Ovary (tissue), 9 donors: Measurements from ENCODE around the gene AKNAD1. TPM values are rescaled to one million over a fixed set of nuclear protein-coding genes. Genes with fewer than 3 reads are reported as not detected.

Experiments used
- DNase-seq, 5 donors: peaks; one replicate each; pipeline ENCODE4 v3.0.0-alpha.2; 2019 to 2020
- H3K27ac ChIP-seq, 2 donors: fragments of 200-600 bp; one replicate each; pipeline versions ENCODE4 v1.5.1 to v1.8.0; 2019 to 2022
- H3K27me3 ChIP-seq: fragments of 200-600 bp; one replicate; pipeline ENCODE4 v1.8.0; 2022
- H3K36me3 ChIP-seq: fragments of 200-600 bp; sonication (generic); one replicate; pipeline ENCODE4 v1.5.1; 2019
- H3K4me1 ChIP-seq: one replicate; pipeline ENCODE4 v1.8.1; 2013; ENCODE audit warnings: mild to moderate bottlenecking, moderate library complexity; ENCODE audit not compliant: insufficient read depth
- H3K4me3 ChIP-seq: fragments of 200-600 bp; sonication (generic); one replicate; pipeline ENCODE4 v1.5.1; 2017
- H3K9me3 ChIP-seq, 2 donors: fragments of 200-600 bp in 1 of 2; sonication (generic) in 1 of 2; one replicate each; pipeline versions ENCODE4 v1.5.1 to v1.8.1; 2013 to 2019; ENCODE audit warnings: mild to moderate bottlenecking in 1 of 2, moderate library complexity in 1 of 2
- CTCF ChIP-seq, 3 donors: fragments of 450-650 bp in 2 of 3; fragments of 200-600 bp in 1 of 3; IDR thresholded peaks; one replicate each; pipeline versions ENCODE4 v1.5.1 to v1.8.0; 2016 to 2022; ENCODE audit warnings: antibody characterized with exemption in 3 of 3, mild to moderate bottlenecking in 1 of 3
- EP300 ChIP-seq: sonication (generic); formaldehyde crosslinking; IDR thresholded peaks from one replicate; pipeline ENCODE4 v1.6.1; 2017; ENCODE audit warnings: antibody characterized with exemption
- POLR2A ChIP-seq: fragments of 450-650 bp; IDR thresholded peaks from one replicate; pipeline ENCODE4 v1.6.1; 2017; ENCODE audit warnings: antibody characterized with exemption, mild to moderate bottlenecking, moderate library complexity
- WGBS, 3 donors: extraction: QIAGEN DNeasy Blood & Tissue Kit in 1 of 3; methylation state at CpG; one replicate each; pipeline versions ENCODE4 v1.1.5 to v1.1.7; 2013 to 2017; 5-methylcytosine and 5-hydroxymethylcytosine counted together
- intact Hi-C, 4 donors: fragments of 100-400 bp; cut with DNase I; formaldehyde crosslinking; loops; one replicate each; pipeline versions ENCODE4 v1.11.0 to v1.15.1; 2022 to 2023
- polyA plus RNA-seq, 2 donors: library from polyadenylated mRNA; stranded (reverse); fragments of 200-250 nt in 1 of 2; fragments of 350-450 nt in 1 of 2; fragmentation: Illumina TruSeq in 1 of 2; extraction: RNeasy Lipid Tissue Mini Kit (QIAGEN cat#74804) in 1 of 2; gene quantifications; one replicate each; pipeline ENCODE4 v1.2.3, GENCODE V29; 2013 to 2014
- total RNA-seq, 7 donors: library from RNA; depleted of rRNA in 2 of 7; stranded (reverse); fragments of >200 nt in 2 of 7; fragmentation: NEBNext Ultra II Directional in 3 of 7; extraction: Animal tissue kit (Norgen Biotek cat#: 25700) in 3 of 7; gene quantifications; one replicate each; pipeline versions ENCODE4 v1.1.0 to v1.2.4, GENCODE V29; 2016 to 2023
- donor health status: DM: no; HTN: no; CAD: no; lungs with moderate emphysema.
- donor health status: DM: no; HTN: no; CAD: no.
- donor health status: Bipolar disorder and iron deficiency.
- donor health status: DM: yes; HTN: yes; CAD: no.
- donor health status: DM: no; HTN: no; CAD: no.
- donor health status: DM: yes; HTN: yes; CAD: no.

The AKNAD1 gene
- total and polyA plus RNA-seq, 9 donors = 0.08 to 0.20 TPM; not detected in 7

- Histone ChIP-seq H3K27me3 (no peaks in the 10 kb centered on the region), H3K9me3 (no peaks in the 10 kb centered on the region), H3K4me1 (peaks cover 14% of the 10 kb centered on the region), H3K36me3 (no peaks in the 10 kb centered on the region), H3K4me3 (no peak overlapping the region), H3K27ac (no peak overlapping the region)
- DNase-seq = no peak
- 70 to 84% (median 71%) methylated on average over 2 of the region's 2 CpGs for WGBS, 3 donors
- intact Hi-C loops = no loop called here
- TF ChIP-seq POLR2A (no peak), CTCF (IDR thresholded peaks at IDR 0.05) (no peak), EP300 (no peak)
These were observed 43.6 kb downstream of the AKNAD1 start for GRCh38 chr1:108813326-108813725.

- DNase-seq = no peak
- TF ChIP-seq POLR2A = no peak
- no peak for TF ChIP-seq EP300
- no peak for TF ChIP-seq CTCF (IDR thresholded peaks at IDR 0.05)
- Histone ChIP-seq H3K27me3 (no peaks in the 10 kb centered on the region), H3K4me3 (no peak overlapping the region), H3K36me3 (no peaks in the 10 kb centered on the region), H3K4me1 (peaks cover 9% of the 10 kb centered on the region), H3K27ac (no peak overlapping the region), H3K9me3 (no peaks in the 10 kb centered on the region)
- intact Hi-C loops = no loop called here
- 95 to 98% (median 96%) methylated on average over 3 of the region's 3 CpGs for WGBS, 3 donors
These were observed 45.3 kb downstream of the AKNAD1 start for GRCh38 chr1:108811611-108812010.

GRCh38 chr1:108808438-108808837 is 48.5 kb downstream of the AKNAD1 start:
- no peaks in the 10 kb centered on the region for H3K4me1 ChIP-seq
- no peak for DNase-seq
- no peaks in the 10 kb centered on the region for H3K9me3 ChIP-seq
- no peak overlapping the region for H3K4me3 ChIP-seq
- no peaks in the 10 kb centered on the region for H3K36me3 ChIP-seq
- intact Hi-C loops = no loop called here
- H3K27me3 ChIP-seq = no peaks in the 10 kb centered on the region
- H3K27ac ChIP-seq = no peak overlapping the region
- 63 to 83% (median 79%) methylated on average over 4 of the region's 4 CpGs for WGBS, 3 donors
- TF ChIP-seq CTCF (IDR thresholded peaks at IDR 0.05) = no peak
- TF ChIP-seq EP300 = no peak
- no peak for TF ChIP-seq POLR2A

GRCh38 chr1:108803548-108803947 is 53.3 kb downstream of the AKNAD1 start:
- Histone ChIP-seq H3K27ac (no peak overlapping the region), H3K4me1 (no peaks in the 10 kb centered on the region), H3K36me3 (no peaks in the 10 kb centered on the region), H3K27me3 (no peaks in the 10 kb centered on the region), H3K4me3 (no peak overlapping the region), H3K9me3 (no peaks in the 10 kb centered on the region)
- TF ChIP-seq CTCF (IDR thresholded peaks at IDR 0.05) (no peak), POLR2A (no peak), EP300 (no peak)
- no peak for DNase-seq
- intact Hi-C loops = no loop called here
- 94 to 97% (median 95%) methylated on average over 11 of the region's 11 CpGs for WGBS, 3 donors

GRCh38 chr1:108801101-108801500 is 55.8 kb downstream of the AKNAD1 start:
- H3K36me3 ChIP-seq = no peaks in the 10 kb centered on the region
- no peak for TF ChIP-seq CTCF (IDR thresholded peaks at IDR 0.05)
- no peak for TF ChIP-seq EP300
- no peak for TF ChIP-seq POLR2A
- no peak overlapping the region for H3K27ac ChIP-seq
- intact Hi-C loops = no loop called here
- no peak for DNase-seq
- no peak overlapping the region for H3K4me3 ChIP-seq
- no peaks in the 10 kb centered on the region for H3K27me3 ChIP-seq
- no peaks in the 10 kb centered on the region for H3K4me1 ChIP-seq
- H3K9me3 ChIP-seq = no peaks in the 10 kb centered on the region
